Measurements from ENCODE around the gene CDHR3.

The CDHR3 gene

GRCh38 chr7:106010866-106011265 lies 47.8 kb downstream of the CDHR3 start (continued):
- TF ChIP-seq, protein P1, sequence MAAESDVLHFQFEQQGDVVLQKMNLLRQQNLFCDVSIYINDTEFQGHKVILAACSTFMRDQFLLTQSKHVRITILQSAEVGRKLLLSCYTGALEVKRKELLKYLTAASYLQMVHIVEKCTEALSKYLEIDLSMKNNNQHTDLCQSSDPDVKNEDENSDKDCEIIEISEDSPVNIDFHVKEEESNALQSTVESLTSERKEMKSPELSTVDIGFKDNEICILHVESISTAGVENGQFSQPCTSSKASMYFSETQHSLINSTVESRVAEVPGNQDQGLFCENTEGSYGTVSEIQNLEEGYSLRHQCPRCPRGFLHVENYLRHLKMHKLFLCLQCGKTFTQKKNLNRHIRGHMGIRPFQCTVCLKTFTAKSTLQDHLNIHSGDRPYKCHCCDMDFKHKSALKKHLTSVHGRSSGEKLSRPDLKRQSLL (tag by site-specific recombination; IDR thresholded peaks at IDR 0.05), result no peak

GRCh38 chr7:106012184-106012583 lies 49.1 kb downstream of the CDHR3 start:
- H3K9me3 ChIP-seq (ENCODE audit: control insufficient read depth, insufficient read depth, low read depth, low read length), result no peaks in the 10 kb centered on the region
- no peak for TF ChIP-seq ZNF433 (tag by site-specific recombination; IDR thresholded peaks at IDR 0.05; ENCODE audit: low read depth)
- no peak for TF ChIP-seq ZFHX2 (tag by site-specific recombination; conservative IDR thresholded peaks at IDR 0.05)
- TF ChIP-seq ZNF658 (tag by site-specific recombination; IDR thresholded peaks at IDR 0.05), result no peak
- TF ChIP-seq SCRT1 (tag by site-specific recombination; IDR thresholded peaks at IDR 0.05; ENCODE audit: borderline replicate concordance), result no peak
- no peak for TF ChIP-seq ZNF221 (tag by site-specific recombination; IDR thresholded peaks at IDR 0.05; ENCODE audit: borderline replicate concordance)
- no peak for TF ChIP-seq ZNF169 (tag by site-specific recombination; IDR thresholded peaks at IDR 0.05)
- TF ChIP-seq, protein P2, sequence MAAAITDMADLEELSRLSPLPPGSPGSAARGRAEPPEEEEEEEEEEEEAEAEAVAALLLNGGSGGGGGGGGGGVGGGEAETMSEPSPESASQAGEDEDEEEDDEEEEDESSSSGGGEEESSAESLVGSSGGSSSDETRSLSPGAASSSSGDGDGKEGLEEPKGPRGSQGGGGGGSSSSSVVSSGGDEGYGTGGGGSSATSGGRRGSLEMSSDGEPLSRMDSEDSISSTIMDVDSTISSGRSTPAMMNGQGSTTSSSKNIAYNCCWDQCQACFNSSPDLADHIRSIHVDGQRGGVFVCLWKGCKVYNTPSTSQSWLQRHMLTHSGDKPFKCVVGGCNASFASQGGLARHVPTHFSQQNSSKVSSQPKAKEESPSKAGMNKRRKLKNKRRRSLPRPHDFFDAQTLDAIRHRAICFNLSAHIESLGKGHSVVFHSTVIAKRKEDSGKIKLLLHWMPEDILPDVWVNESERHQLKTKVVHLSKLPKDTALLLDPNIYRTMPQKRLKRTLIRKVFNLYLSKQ (tag by site-specific recombination; IDR thresholded peaks at IDR 0.05; ENCODE audit: borderline replicate concordance), result no peak
- TF ChIP-seq, protein P3, sequence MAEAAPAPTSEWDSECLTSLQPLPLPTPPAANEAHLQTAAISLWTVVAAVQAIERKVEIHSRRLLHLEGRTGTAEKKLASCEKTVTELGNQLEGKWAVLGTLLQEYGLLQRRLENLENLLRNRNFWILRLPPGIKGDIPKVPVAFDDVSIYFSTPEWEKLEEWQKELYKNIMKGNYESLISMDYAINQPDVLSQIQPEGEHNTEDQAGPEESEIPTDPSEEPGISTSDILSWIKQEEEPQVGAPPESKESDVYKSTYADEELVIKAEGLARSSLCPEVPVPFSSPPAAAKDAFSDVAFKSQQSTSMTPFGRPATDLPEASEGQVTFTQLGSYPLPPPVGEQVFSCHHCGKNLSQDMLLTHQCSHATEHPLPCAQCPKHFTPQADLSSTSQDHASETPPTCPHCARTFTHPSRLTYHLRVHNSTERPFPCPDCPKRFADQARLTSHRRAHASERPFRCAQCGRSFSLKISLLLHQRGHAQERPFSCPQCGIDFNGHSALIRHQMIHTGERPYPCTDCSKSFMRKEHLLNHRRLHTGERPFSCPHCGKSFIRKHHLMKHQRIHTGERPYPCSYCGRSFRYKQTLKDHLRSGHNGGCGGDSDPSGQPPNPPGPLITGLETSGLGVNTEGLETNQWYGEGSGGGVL (tag by site-specific recombination; IDR thresholded peaks at IDR 0.05), result no peak
- TF ChIP-seq SALL2 (tag by site-specific recombination; IDR thresholded peaks at IDR 0.05; ENCODE audit: borderline replicate concordance), result no peak
- TF ChIP-seq ZFP69B (tag by site-specific recombination; IDR thresholded peaks at IDR 0.05), result no peak
- TF ChIP-seq ZNF473 (tag by site-specific recombination; IDR thresholded peaks at IDR 0.05), result no peak
- TF ChIP-seq ZNF449 (tag by site-specific recombination; IDR thresholded peaks at IDR 0.05), result no peak
- TF ChIP-seq ZNF184 (tag by site-specific recombination; IDR thresholded peaks at IDR 0.05), result no peak
- TF ChIP-seq ZNF596 (tag by site-specific recombination; IDR thresholded peaks at IDR 0.05), result no peak
- no peak for TF ChIP-seq ZNF121 (tag by site-specific recombination; IDR thresholded peaks at IDR 0.05)
- no peak for TF ChIP-seq GLI4 (tag by site-specific recombination; IDR thresholded peaks at IDR 0.05)
- TF ChIP-seq ZNF660 (tag by site-specific recombination; IDR thresholded peaks at IDR 0.05), result no peak
- no peak for TF ChIP-seq GLI2 (tag by site-specific recombination; IDR thresholded peaks at IDR 0.05; ENCODE audit: borderline replicate concordance, low read depth)
- TF ChIP-seq, protein P4, sequence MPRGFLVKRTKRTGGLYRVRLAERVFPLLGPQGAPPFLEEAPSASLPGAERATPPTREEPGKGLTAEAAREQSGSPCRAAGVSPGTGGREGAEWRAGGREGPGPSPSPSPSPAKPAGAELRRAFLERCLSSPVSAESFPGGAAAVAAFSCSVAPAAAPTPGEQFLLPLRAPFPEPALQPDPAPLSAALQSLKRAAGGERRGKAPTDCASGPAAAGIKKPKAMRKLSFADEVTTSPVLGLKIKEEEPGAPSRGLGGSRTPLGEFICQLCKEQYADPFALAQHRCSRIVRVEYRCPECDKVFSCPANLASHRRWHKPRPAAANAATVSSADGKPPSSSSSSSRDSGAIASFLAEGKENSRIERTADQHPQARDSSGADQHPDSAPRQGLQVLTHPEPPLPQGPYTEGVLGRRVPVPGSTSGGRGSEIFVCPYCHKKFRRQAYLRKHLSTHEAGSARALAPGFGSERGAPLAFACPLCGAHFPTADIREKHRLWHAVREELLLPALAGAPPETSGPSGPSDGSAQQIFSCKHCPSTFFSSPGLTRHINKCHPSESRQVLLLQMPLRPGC (tag by site-specific recombination; IDR thresholded peaks at IDR 0.05), result no peak
- ChIA-PET CTCF (interaction anchor here (0.6 to 1.2 kb wide), 3 partner anchors 30 to 1033 kb away, joined by 3 to 4 read pairs (median 3); no protein-coding TSS in a partner anchor), POLR2A (no interaction called here)
- H3K4me3 ChIP-seq (ENCODE audit: low read depth, low read length), result no peak overlapping the region
- no peaks in the 10 kb centered on the region for H3K36me3 ChIP-seq (ENCODE audit: control insufficient read depth in 2 of 2, insufficient read depth in 1 of 2, low read length in 2 of 2)
- H3K4me1 ChIP-seq (ENCODE audit: control insufficient read depth, insufficient read depth, low read length), result no peaks in the 10 kb centered on the region
- no peak overlapping the region for H3K27ac ChIP-seq (ENCODE audit: extremely low read depth, low read depth, low read length)

Measured in HEK293 (cell line).